ENCODE data around the gene RDX.

GRCh38 chr11:110329445-110329844 lies 33.0 kb upstream of the RDX start:
- no peak for TF ChIP-seq POLR2AphosphoS5 (IDR thresholded peaks at IDR 0.05)
- TF ChIP-seq CTCF (IDR thresholded peaks at IDR 0.05) = no peak
- no peak for TF ChIP-seq EP300 (IDR thresholded peaks at IDR 0.05)
- TF ChIP-seq POLR2A (IDR thresholded peaks at IDR 0.05) = no peak
